B cell (primary cell): ENCODE data around the gene PPP4C. TPM values are rescaled to one million over a fixed set of nuclear protein-coding genes. Genes with fewer than 3 reads are reported as not detected.

Experiments
- ATAC-seq: fragments of 200-7000 bp; cut with Tn5 transposase; one replicate; pipeline ENCODE4 v1.10.0; 2021; ENCODE audit warnings: low read depth, mild to moderate bottlenecking, moderate number of reproducible peaks, moderate library complexity
- CTCF ChIA-PET: fragments of 350-600 bp; sonication (Branson Sonifier 250); formaldehyde crosslinking; loops from one replicate; lab custom pipeline; 2021; ENCODE audit warnings: antibody characterized with exemption, inconsistent platforms; lab: Charles Lee
- POLR2A ChIA-PET: fragments of 350-600 bp; sonication (Branson Sonifier 250); formaldehyde crosslinking; loops from one replicate; lab custom pipeline; 2021; ENCODE audit warnings: antibody characterized with exemption; lab: Charles Lee
- DNase-seq: peaks from one replicate; pipeline ENCODE4 v3.0.0; 2013
- H2AFZ ChIP-seq: 2 replicates; pipeline ENCODE4 v1.6.1; 2012; ENCODE audit warnings: mild to moderate bottlenecking, low read depth, low read length; ENCODE audit not compliant: insufficient read depth, poor library complexity, severe bottlenecking
- H3K27ac ChIP-seq, 2 donors: 1 replicate in 1 of 2; 2 replicates in 1 of 2; pipeline ENCODE4 v1.5.1; 2012 to 2013; ENCODE audit warnings: low read length in 2 of 2, mild to moderate bottlenecking in 2 of 2, moderate library complexity in 1 of 2
- H3K27me3 ChIP-seq, 4 experiments: fragments of 200-600 bp in 1 of 4; sonication (generic) in 1 of 4; replicated peaks in 1 of 4; 1 replicate in 2 of 4; 2 replicates in 2 of 4; pipeline versions ENCODE4 v1.6.1 to v1.7.0; 2013 to 2016; ENCODE audit warnings: low read length in 3 of 4, mild to moderate bottlenecking in 2 of 4, mixed read lengths in 1 of 4, moderate library complexity in 1 of 4; ENCODE audit not compliant: insufficient read depth in 4 of 4, control insufficient read depth in 3 of 4; ENCODE audit errors: control extremely low read depth in 1 of 4
- H3K36me3 ChIP-seq, 2 experiments: replicated peaks in 1 of 2; 1 replicate in 1 of 2; 2 replicates in 1 of 2; pipeline versions ENCODE4 v1.6.1 to v1.7.1; 2013; ENCODE audit warnings: low read length in 1 of 2; ENCODE audit not compliant: insufficient read depth in 2 of 2, control insufficient read depth in 1 of 2; ENCODE audit errors: control extremely low read depth in 1 of 2, extremely low read depth in 1 of 2
- H3K4me1 ChIP-seq, 2 donors: fragments of 200-600 bp in 1 of 2; sonication (generic) in 1 of 2; 1 replicate in 1 of 2; 2 replicates in 1 of 2; pipeline versions ENCODE4 v1.5.1 to v1.6.1; 2013 to 2017; ENCODE audit warnings: low read length in 2 of 2; ENCODE audit not compliant: control insufficient read depth in 2 of 2, insufficient read depth in 2 of 2
- H3K4me2 ChIP-seq: replicated peaks from 2 replicates; pipeline ENCODE3; 2012; ENCODE audit warnings: mild to moderate bottlenecking, low read depth, low read length; ENCODE audit not compliant: poor library complexity, severe bottlenecking
- H3K4me3 ChIP-seq, 5 experiments: fragments of 200-600 bp in 1 of 5; sonication (generic) in 1 of 5; 1 replicate in 3 of 5; 2 replicates in 2 of 5; pipeline versions ENCODE4 v1.5.1 to v1.7.0; 2011 to 2016; ENCODE audit warnings: low read length in 4 of 5, mild to moderate bottlenecking in 4 of 5, low read depth in 2 of 5, control low read depth in 1 of 5, moderate library complexity in 1 of 5; ENCODE audit not compliant: insufficient read depth in 1 of 5; ENCODE audit errors: control extremely low read depth in 1 of 5, extremely low read depth in 1 of 5
- H3K79me2 ChIP-seq: fragments of 200-600 bp; sonication (generic); one replicate; pipeline ENCODE4 v1.6.0; 2016; ENCODE audit warnings: low read length; ENCODE audit not compliant: control insufficient read depth, insufficient read depth
- H3K9ac ChIP-seq: fragments of 200-600 bp; sonication (generic); 2 replicates; pipeline ENCODE4 v1.6.1; 2017; ENCODE audit warnings: mild to moderate bottlenecking, low read length, moderate library complexity
- H3K9me3 ChIP-seq, 3 donors: one replicate each; pipeline versions ENCODE4 v1.6.1 to v1.7.1; 2013; ENCODE audit warnings: low read length in 2 of 3; ENCODE audit not compliant: control insufficient read depth in 2 of 3, insufficient read depth in 1 of 3; ENCODE audit errors: control extremely low read depth in 1 of 3
- H4K20me1 ChIP-seq: 2 replicates; pipeline ENCODE4 v1.6.0; 2012; ENCODE audit warnings: mild to moderate bottlenecking, low read length; ENCODE audit not compliant: insufficient read depth, control insufficient read depth, poor library complexity, severe bottlenecking
- H3K27ac Mint-ChIP-seq: one replicate; pipeline ENCODE4 v1.8.0; 2021; ENCODE audit warnings: mixed read lengths
- H3K27me3 Mint-ChIP-seq: one replicate; pipeline ENCODE4 v1.8.0; 2021; ENCODE audit warnings: mixed read lengths
- H3K4me1 Mint-ChIP-seq: one replicate; pipeline ENCODE4 v1.8.0; 2021; ENCODE audit warnings: mixed read lengths
- H3K4me3 Mint-ChIP-seq: one replicate; pipeline ENCODE4 v1.8.0; 2021; ENCODE audit warnings: mixed read lengths
- H3K9me3 Mint-ChIP-seq: one replicate; pipeline ENCODE4 v1.8.0; 2022; ENCODE audit warnings: mixed read lengths; ENCODE audit not compliant: insufficient read depth
- CTCF ChIP-seq: fragments of 200-600 bp; IDR thresholded peaks from one replicate; pipeline ENCODE4 v1.8.0; 2022; ENCODE audit warnings: antibody characterized with exemption, mild to moderate bottlenecking
- EZH2 ChIP-seq: IDR thresholded peaks from 2 replicates; pipeline ENCODE4 v1.6.1; 2012; ENCODE audit warnings: borderline replicate concordance, low read depth, mild to moderate bottlenecking, moderate library complexity, low read length; ENCODE audit not compliant: insufficient read depth, poor library complexity, severe bottlenecking
- WGBS: methylation state at CpG from one replicate; pipeline ENCODE4 v1.1.5; 2013; ENCODE audit warnings: missing lambda C conversion rate; ENCODE audit not compliant: insufficient coverage; 5-methylcytosine and 5-hydroxymethylcytosine counted together
- intact Hi-C: fragments of 100-400 bp; cut with micrococcal nuclease; formaldehyde crosslinking; loops from one replicate; pipeline ENCODE4 v1.10.0; 2022
- polyA plus RNA-seq: library from polyadenylated mRNA; depleted of rRNA; stranded (reverse); fragments of >200 nt; gene quantifications from 2 replicates; pipeline ENCODE4 v1.2.3, GENCODE V29; 2012
- total RNA-seq, 2 donors: library from RNA; stranded (reverse); fragments of 120-200 nt in 1 of 2; gene quantifications; 1 replicate in 1 of 2; 2 replicates in 1 of 2; pipeline versions ENCODE4 v1.2.3 to v1.2.4, GENCODE V29; 2013 to 2022

PPP4C gene
- total and polyA plus RNA-seq, 2 donors (not counting 1 experiment from before 2014, with no cell fraction given) = 93.3 to 106 TPM

- no peak within 1 kb of the TSS for H3K27ac ChIP-seq
- no peak within 1 kb of the TSS for H3K4me3 ChIP-seq
- no peaks in the 10 kb centered on the region for H4K20me1 ChIP-seq
- Mint-ChIP-seq H3K4me1 (peaks cover 4% of the 10 kb centered on the region), H3K27me3 (no peaks in the 10 kb centered on the region), H3K27ac (no peak within 1 kb of the TSS), H3K9me3 (no peaks in the 10 kb centered on the region), H3K4me3 (no peak within 1 kb of the TSS)
- no peak within 1 kb of the TSS for H2AFZ ChIP-seq
- CTCF ChIA-PET = interaction anchor here (1.0 to 5.5 kb wide), 8 partner anchors 7 to 296 kb away, joined by 3 to 27 read pairs (median 4); partner anchors contain the start of genes ALDOA and TBX6
- H3K36me3 ChIP-seq = peaks cover 6 to 30% of the 10 kb centered on the region in 2 experiments
- DNase-seq (no peak), ATAC-seq (no peak)
- intact Hi-C loops = no loop called here
- POLR2A ChIA-PET = interaction anchor here (1.2 kb wide), 1 partner anchor 72 kb away, joined by 3 read pairs; no protein-coding TSS in a partner anchor
- no peaks in the 10 kb centered on the region for H3K79me2 ChIP-seq
- no peak within 1 kb of the TSS for H3K4me2 ChIP-seq
- peaks cover 0 to 5% of the 10 kb centered on the region in 2 donors for H3K4me1 ChIP-seq
- TF ChIP-seq CTCF = no peak
- no peak for TF ChIP-seq EZH2
- H3K9me3 ChIP-seq = peaks cover 0 to 3% (median 0%) of the 10 kb centered on the region in 3 donors
- WGBS = 95% methylated on average over 19 of the region's 20 CpGs
- no peaks in the 10 kb centered on the region for H3K27me3 ChIP-seq
- no peak within 1 kb of the TSS for H3K9ac ChIP-seq
Observed at GRCh38 chr16:30113031-30113710, 37.4 kb downstream of the PPP4C start, which contains the start of gene GDPD3. Gene GDPD3 (minus strand): TSS chr16:30113537. CDS start chr16:30113478, 59 bp downstream.

GRCh38 chr16:30113711-30114333 is 38.0 kb downstream of the PPP4C start:
- H3K9ac ChIP-seq = no peak overlapping the region
- H3K9me3 ChIP-seq = peaks cover 0 to 3% (median 0%) of the 10 kb centered on the region in 3 donors
- TF ChIP-seq EZH2 (no peak), CTCF (no peak)
- no peak overlapping the region for H3K4me3 ChIP-seq
- no peaks in the 10 kb centered on the region for H3K79me2 ChIP-seq
- ChIA-PET CTCF (interaction anchor here (0.6 to 5.5 kb wide), 4 partner anchors 22 to 296 kb away, joined by 3 to 27 read pairs (median 6); partner anchors contain the start of genes ALDOA and TBX6), POLR2A (interaction anchor here (0.9 kb wide), 1 partner anchor 69 kb away, joined by 3 read pairs; the partner anchor contains the start of gene CORO1A)
- Mint-ChIP-seq H3K4me1 (peaks cover 4% of the 10 kb centered on the region), H3K9me3 (no peaks in the 10 kb centered on the region), H3K4me3 (no peak overlapping the region), H3K27me3 (no peaks in the 10 kb centered on the region), H3K27ac (no peak overlapping the region)
- ATAC-seq (no peak), DNase-seq (no peak)
- peaks cover 6 to 30% of the 10 kb centered on the region in 2 experiments for H3K36me3 ChIP-seq
- H4K20me1 ChIP-seq = no peaks in the 10 kb centered on the region
- no peak overlapping the region for H3K4me2 ChIP-seq
- no peaks in the 10 kb centered on the region for H3K27me3 ChIP-seq
- WGBS = 86% methylated on average over 4 of the region's 20 CpGs
- H3K27ac ChIP-seq = no peak overlapping the region
- no peak overlapping the region for H2AFZ ChIP-seq
- intact Hi-C loops = no loop called here
- peaks cover 0 to 5% of the 10 kb centered on the region in 2 donors for H3K4me1 ChIP-seq
